Measurements from ENCODE around the gene THSD1. TPM values are rescaled to one million over a fixed set of nuclear protein-coding genes. Genes with fewer than 3 reads are reported as not detected.
A peak's percentile ranks its signal among the peaks of the same experiment; 100 is the strongest.

THSD1 gene
- polyA plus RNA-seq, 1 donor from 2014 or later = 2.3 TPM

DNA sequence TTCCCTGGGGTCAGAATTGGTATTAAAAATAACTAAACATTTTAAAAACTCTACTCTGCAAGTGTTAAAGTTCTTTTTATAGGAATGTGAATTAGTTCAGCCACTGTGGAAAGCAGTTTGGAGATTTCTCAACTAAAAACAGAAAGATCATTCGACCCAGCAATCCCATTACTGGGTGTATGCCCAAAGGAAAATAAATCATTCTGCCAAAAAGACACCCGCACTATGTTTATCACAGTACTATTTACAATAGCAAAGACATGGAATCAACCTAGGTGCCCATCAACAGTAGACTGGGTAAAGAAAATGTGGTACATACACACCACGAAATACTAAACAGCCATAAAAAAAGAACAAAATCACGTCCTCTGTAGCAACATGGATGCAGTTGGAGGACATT is 657 bp upstream of the THSD1 start:
- no peaks in the 10 kb centered on the region for H3K79me2 ChIP-seq (replicated peaks; ENCODE audit: insufficient read depth, low read length)
- no peak overlapping the region for H3K9ac ChIP-seq (ENCODE audit: low read length)
- H3K4me3 ChIP-seq (ENCODE audit: low read length) = no peak overlapping the region
- no peak overlapping the region for H2AFZ ChIP-seq (ENCODE audit: low read depth, low read length)
- no peaks in the 10 kb centered on the region for H3K9me3 ChIP-seq (ENCODE audit: low read length)
- no peak overlapping the region for H3K4me2 ChIP-seq (ENCODE audit: low read length)
- H4K20me1 ChIP-seq (ENCODE audit: insufficient read depth) = no peaks in the 10 kb centered on the region
- H3K27me3 ChIP-seq (ENCODE audit: insufficient read depth, low read depth, low read length) = peaks cover 29% of the 10 kb centered on the region
- H3K9me2 ChIP-seq (ENCODE audit: insufficient read depth, low read length) = no peaks in the 10 kb centered on the region
- no peak overlapping the region for H3K27ac ChIP-seq (ENCODE audit: low read length)
- H3F3A ChIP-seq (ENCODE audit: insufficient read depth, low read length, poor library complexity, severe bottlenecking) = no peaks in the 10 kb centered on the region
- peaks cover 2% of the 10 kb centered on the region for H3K36me3 ChIP-seq (ENCODE audit: insufficient read depth, low read length)
- no peak for TF ChIP-seq RAD21 (conservative IDR thresholded peaks at IDR 0.05)
- TF ChIP-seq, protein P1, sequence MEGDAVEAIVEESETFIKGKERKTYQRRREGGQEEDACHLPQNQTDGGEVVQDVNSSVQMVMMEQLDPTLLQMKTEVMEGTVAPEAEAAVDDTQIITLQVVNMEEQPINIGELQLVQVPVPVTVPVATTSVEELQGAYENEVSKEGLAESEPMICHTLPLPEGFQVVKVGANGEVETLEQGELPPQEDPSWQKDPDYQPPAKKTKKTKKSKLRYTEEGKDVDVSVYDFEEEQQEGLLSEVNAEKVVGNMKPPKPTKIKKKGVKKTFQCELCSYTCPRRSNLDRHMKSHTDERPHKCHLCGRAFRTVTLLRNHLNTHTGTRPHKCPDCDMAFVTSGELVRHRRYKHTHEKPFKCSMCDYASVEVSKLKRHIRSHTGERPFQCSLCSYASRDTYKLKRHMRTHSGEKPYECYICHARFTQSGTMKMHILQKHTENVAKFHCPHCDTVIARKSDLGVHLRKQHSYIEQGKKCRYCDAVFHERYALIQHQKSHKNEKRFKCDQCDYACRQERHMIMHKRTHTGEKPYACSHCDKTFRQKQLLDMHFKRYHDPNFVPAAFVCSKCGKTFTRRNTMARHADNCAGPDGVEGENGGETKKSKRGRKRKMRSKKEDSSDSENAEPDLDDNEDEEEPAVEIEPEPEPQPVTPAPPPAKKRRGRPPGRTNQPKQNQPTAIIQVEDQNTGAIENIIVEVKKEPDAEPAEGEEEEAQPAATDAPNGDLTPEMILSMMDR (IDR thresholded peaks at IDR 0.05; ENCODE audit: poor library complexity, severe bottlenecking) = no peak

DNA sequence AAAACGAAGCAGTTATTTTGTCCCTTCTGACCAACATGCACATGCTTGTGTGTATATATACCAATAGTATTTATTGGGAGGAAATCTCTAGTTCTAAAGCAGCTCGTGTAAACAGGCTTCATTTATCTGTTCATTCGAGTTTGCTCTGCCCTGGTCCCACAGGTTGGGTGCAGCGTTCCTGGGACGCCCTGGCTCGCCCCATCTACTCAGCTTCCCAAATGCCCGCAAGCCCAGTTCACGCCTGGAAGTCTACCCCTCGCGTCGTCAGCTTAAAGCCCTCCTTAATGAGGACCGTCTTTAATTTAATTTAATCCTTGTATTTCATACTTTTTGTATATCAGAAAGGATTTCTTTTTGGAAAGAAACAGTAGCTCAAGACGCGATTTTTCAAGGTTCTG is 604 bp downstream of the THSD1 start:
- Histone ChIP-seq H3K9me3 (ENCODE audit: low read length) (no peaks in the 10 kb centered on the region), H3K27me3 (ENCODE audit: insufficient read depth, low read depth, low read length) (peaks cover 29% of the 10 kb centered on the region), H3K36me3 (ENCODE audit: insufficient read depth, low read length) (no peaks in the 10 kb centered on the region), H3F3A (ENCODE audit: insufficient read depth, low read length, poor library complexity, severe bottlenecking) (no peaks in the 10 kb centered on the region), H2AFZ (ENCODE audit: low read depth, low read length) (no peak overlapping the region), H3K27ac (ENCODE audit: low read length) (no peak overlapping the region), H3K4me3 (ENCODE audit: low read length) (peak overlapping the region; percentile 64), H3K79me2 (replicated peaks; ENCODE audit: insufficient read depth, low read length) (no peaks in the 10 kb centered on the region), H3K4me2 (ENCODE audit: low read length) (no peak overlapping the region), H4K20me1 (ENCODE audit: insufficient read depth) (no peaks in the 10 kb centered on the region), H3K9me2 (ENCODE audit: insufficient read depth, low read length) (no peaks in the 10 kb centered on the region), H3K9ac (ENCODE audit: low read length) (no peak overlapping the region)
- TF ChIP-seq EZH2 (IDR thresholded peaks at IDR 0.05; ENCODE audit: borderline replicate concordance, insufficient read depth, low read length, poor library complexity, severe bottlenecking) (no peak), RAD21 (conservative IDR thresholded peaks at IDR 0.05) (no peak)
- TF ChIP-seq, protein P2, sequence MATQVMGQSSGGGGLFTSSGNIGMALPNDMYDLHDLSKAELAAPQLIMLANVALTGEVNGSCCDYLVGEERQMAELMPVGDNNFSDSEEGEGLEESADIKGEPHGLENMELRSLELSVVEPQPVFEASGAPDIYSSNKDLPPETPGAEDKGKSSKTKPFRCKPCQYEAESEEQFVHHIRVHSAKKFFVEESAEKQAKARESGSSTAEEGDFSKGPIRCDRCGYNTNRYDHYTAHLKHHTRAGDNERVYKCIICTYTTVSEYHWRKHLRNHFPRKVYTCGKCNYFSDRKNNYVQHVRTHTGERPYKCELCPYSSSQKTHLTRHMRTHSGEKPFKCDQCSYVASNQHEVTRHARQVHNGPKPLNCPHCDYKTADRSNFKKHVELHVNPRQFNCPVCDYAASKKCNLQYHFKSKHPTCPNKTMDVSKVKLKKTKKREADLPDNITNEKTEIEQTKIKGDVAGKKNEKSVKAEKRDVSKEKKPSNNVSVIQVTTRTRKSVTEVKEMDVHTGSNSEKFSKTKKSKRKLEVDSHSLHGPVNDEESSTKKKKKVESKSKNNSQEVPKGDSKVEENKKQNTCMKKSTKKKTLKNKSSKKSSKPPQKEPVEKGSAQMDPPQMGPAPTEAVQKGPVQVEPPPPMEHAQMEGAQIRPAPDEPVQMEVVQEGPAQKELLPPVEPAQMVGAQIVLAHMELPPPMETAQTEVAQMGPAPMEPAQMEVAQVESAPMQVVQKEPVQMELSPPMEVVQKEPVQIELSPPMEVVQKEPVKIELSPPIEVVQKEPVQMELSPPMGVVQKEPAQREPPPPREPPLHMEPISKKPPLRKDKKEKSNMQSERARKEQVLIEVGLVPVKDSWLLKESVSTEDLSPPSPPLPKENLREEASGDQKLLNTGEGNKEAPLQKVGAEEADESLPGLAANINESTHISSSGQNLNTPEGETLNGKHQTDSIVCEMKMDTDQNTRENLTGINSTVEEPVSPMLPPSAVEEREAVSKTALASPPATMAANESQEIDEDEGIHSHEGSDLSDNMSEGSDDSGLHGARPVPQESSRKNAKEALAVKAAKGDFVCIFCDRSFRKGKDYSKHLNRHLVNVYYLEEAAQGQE (IDR thresholded peaks at IDR 0.05; ENCODE audit: borderline replicate concordance) = no peak

DNA sequence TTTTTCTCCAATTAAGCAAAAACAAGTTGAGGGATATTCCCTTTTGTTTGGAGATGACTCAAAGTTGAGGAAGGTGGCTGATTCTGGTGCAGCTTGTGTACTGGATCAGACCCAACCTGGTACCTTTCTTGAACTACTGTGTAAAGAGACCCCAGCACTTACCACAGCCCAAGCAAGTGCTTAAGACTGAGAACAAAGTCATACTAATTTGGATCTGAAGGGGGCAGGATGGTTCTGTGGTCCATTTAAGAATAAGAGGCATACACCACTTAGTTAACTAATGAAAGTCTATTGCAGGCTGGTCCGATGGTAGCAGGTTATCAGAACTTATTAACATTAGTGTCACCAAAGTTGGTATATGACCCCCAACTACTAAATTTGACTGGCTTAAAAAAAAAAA is 6.3 kb downstream of the THSD1 start:
- Histone ChIP-seq H4K20me1 (ENCODE audit: insufficient read depth) (no peaks in the 10 kb centered on the region), H2AFZ (ENCODE audit: low read depth, low read length) (no peak overlapping the region), H3K4me2 (ENCODE audit: low read length) (no peak overlapping the region), H3K9me2 (ENCODE audit: insufficient read depth, low read length) (no peaks in the 10 kb centered on the region), H3K27me3 (ENCODE audit: insufficient read depth, low read depth, low read length) (peaks cover 6% of the 10 kb centered on the region), H3K27ac (ENCODE audit: low read length) (no peak overlapping the region), H3K79me2 (replicated peaks; ENCODE audit: insufficient read depth, low read length) (no peaks in the 10 kb centered on the region), H3K4me3 (ENCODE audit: low read length) (no peak overlapping the region), H3F3A (ENCODE audit: insufficient read depth, low read length, poor library complexity, severe bottlenecking) (no peaks in the 10 kb centered on the region), H3K9me3 (ENCODE audit: low read length) (no peaks in the 10 kb centered on the region), H3K36me3 (ENCODE audit: insufficient read depth, low read length) (no peaks in the 10 kb centered on the region), H3K9ac (ENCODE audit: low read length) (no peak overlapping the region)
- TF ChIP-seq RAD21 (conservative IDR thresholded peaks at IDR 0.05) = no peak
- no peak for TF ChIP-seq TAF1 (IDR thresholded peaks at IDR 0.05; ENCODE audit: low read depth)
- no peak for TF ChIP-seq MXI1 (conservative IDR thresholded peaks at IDR 0.05; ENCODE audit: poor library complexity, severe bottlenecking)
- TF ChIP-seq SMC3 (conservative IDR thresholded peaks at IDR 0.05; ENCODE audit: poor library complexity) = no peak
- no peak for TF ChIP-seq EP300 (conservative IDR thresholded peaks at IDR 0.05; ENCODE audit: poor library complexity, severe bottlenecking)
- TF ChIP-seq, protein P2 (IDR thresholded peaks at IDR 0.05; ENCODE audit: borderline replicate concordance) = no peak
- TF ChIP-seq EZH2 (IDR thresholded peaks at IDR 0.05; ENCODE audit: borderline replicate concordance, insufficient read depth, low read length, poor library complexity, severe bottlenecking) = no peak
- TF ChIP-seq POLR2AphosphoS5 (IDR thresholded peaks at IDR 0.05) = no peak
- TF ChIP-seq, protein P1 (IDR thresholded peaks at IDR 0.05; ENCODE audit: poor library complexity, severe bottlenecking) = no peak

Data from neural cell (in vitro differentiated cells).